Stimulated activated CD4-positive, alpha-beta T cell treated with anti-CD3 and anti-CD28 coated beads, TNF-alpha, amount 100 ng/mL, for 48 hours (primary cell): ENCODE results near the gene SERPINB6.
"Not testable (repeated sequence)": the region's sequence is repeated elsewhere in the genome, so short reads cannot be mapped to it uniquely, and the experiment has no call there.

Source experiments
- DNase-seq, 3 donors: peaks; one replicate each; pipeline ENCODE4 v3.0.0-alpha.2; 2020; ENCODE audit warnings: low read depth in 3 of 3

The SERPINB6 gene

GRCh38 chr6:2913621-2914317 is 57.6 kb downstream of the SERPINB6 start:
- DNase-seq: no peak

- DNase-seq: no peak
Measured at GRCh38 chr6:2911171-2911570, 60.2 kb downstream of the SERPINB6 start.

- DNase-seq: no peak
Measured at GRCh38 chr6:2909718-2910117, 61.6 kb downstream of the SERPINB6 start.

GRCh38 chr6:2909051-2909606 is 62.2 kb downstream of the SERPINB6 start:
- DNase-seq: not testable (repeated sequence)

- DNase-seq: not testable (repeated sequence)
Measured at GRCh38 chr6:2908516-2908915, 62.9 kb downstream of the SERPINB6 start.

GRCh38 chr6:2903411-2904185 is 67.8 kb downstream of the SERPINB6 start:
- DNase-seq: not testable (repeated sequence)

- not testable (repeated sequence) for DNase-seq
Measured at GRCh38 chr6:2901645-2902502, 69.5 kb downstream of the SERPINB6 start.

- no peak for DNase-seq
Measured at GRCh38 chr6:2900821-2901644, 70.3 kb downstream of the SERPINB6 start.

GRCh38 chr6:2900221-2900807 is 71.1 kb downstream of the SERPINB6 start:
- DNase-seq: no peak

GRCh38 chr6:2899596-2899995 is 71.8 kb downstream of the SERPINB6 start:
- DNase-seq: no peak
